Esophagus muscularis mucosa (tissue), 4 donors: ENCODE results near the gene NCR2. TPM values are rescaled to one million over a fixed set of nuclear protein-coding genes. Genes with fewer than 3 reads are reported as not detected.
A peak's percentile ranks its signal among the peaks of the same experiment; 100 is the strongest.

Experiments used
- DNase-seq: peaks from one replicate; pipeline ENCODE4 v3.0.0-alpha.2; 2017; ENCODE audit errors: extremely low spot score
- H3K27ac ChIP-seq, 4 donors: fragments of 200-600 bp; sonication (generic); replicated peaks in 1 of 4; 1 replicate in 3 of 4; 2 replicates in 1 of 4; pipeline ENCODE4 v1.5.1; 2016 to 2019; ENCODE audit warnings: mild to moderate bottlenecking in 1 of 4
- H3K27me3 ChIP-seq, 4 donors: fragments of 200-600 bp; sonication (generic); one replicate each; pipeline versions ENCODE4 v1.5.1 to v1.6.0; 2016 to 2019
- H3K36me3 ChIP-seq, 4 donors: fragments of 200-600 bp; sonication (generic); one replicate each; pipeline ENCODE4 v1.5.1; 2016 to 2019
- H3K4me1 ChIP-seq, 4 donors: fragments of 200-600 bp; sonication (generic); one replicate each; pipeline ENCODE4 v1.5.1; 2016 to 2019
- H3K4me3 ChIP-seq, 4 donors: fragments of 200-600 bp; sonication (generic); 1 replicate in 2 of 4; 2 replicates in 2 of 4; pipeline ENCODE4 v1.5.1; 2016 to 2019; ENCODE audit warnings: mild to moderate bottlenecking in 4 of 4, moderate library complexity in 1 of 4
- H3K9me3 ChIP-seq, 4 donors: fragments of 200-600 bp; sonication (generic); 1 replicate in 3 of 4; 2 replicates in 1 of 4; pipeline ENCODE4 v1.5.1; 2016 to 2019
- CTCF ChIP-seq, 3 experiments: fragments of 200-600 bp in 2 of 3; fragments of 450-650 bp in 1 of 3; sonication (generic) in 2 of 3; IDR thresholded peaks; one replicate each; pipeline ENCODE4 v1.5.1; 2017 to 2019; ENCODE audit warnings: antibody characterized with exemption in 3 of 3, mild to moderate bottlenecking in 2 of 3, moderate library complexity in 1 of 3
- EP300 ChIP-seq: sonication (generic); formaldehyde crosslinking; IDR thresholded peaks from one replicate; pipeline ENCODE4 v1.6.1; 2017; ENCODE audit warnings: antibody characterized with exemption
- POLR2A ChIP-seq: fragments of 450-650 bp; IDR thresholded peaks from one replicate; pipeline ENCODE4 v1.6.1; 2017; ENCODE audit warnings: antibody characterized with exemption, moderate library complexity, mild to moderate bottlenecking, low read depth
- POLR2AphosphoS5 ChIP-seq, 2 donors: sonication (generic); formaldehyde crosslinking; IDR thresholded peaks; one replicate each; pipeline ENCODE4 v1.6.1; 2017; ENCODE audit warnings: antibody characterized with exemption in 2 of 2
- WGBS: methylation state at CpG from one replicate; pipeline ENCODE4 v1.1.5; 2018; 5-methylcytosine and 5-hydroxymethylcytosine counted together
- intact Hi-C: fragments of 100-400 bp; cut with DNase I; formaldehyde crosslinking; loops from one replicate; pipeline ENCODE4 v1.15.1; 2023
- total RNA-seq, 4 donors: library from RNA; depleted of rRNA; stranded (reverse); fragments of >200 nt; gene quantifications; one replicate each; pipeline versions ENCODE4 v1.1.0 to v1.2.1, GENCODE V29; 2016

Gene NCR2
- total RNA-seq, 4 donors from 2014 or later: not detected

DNA sequence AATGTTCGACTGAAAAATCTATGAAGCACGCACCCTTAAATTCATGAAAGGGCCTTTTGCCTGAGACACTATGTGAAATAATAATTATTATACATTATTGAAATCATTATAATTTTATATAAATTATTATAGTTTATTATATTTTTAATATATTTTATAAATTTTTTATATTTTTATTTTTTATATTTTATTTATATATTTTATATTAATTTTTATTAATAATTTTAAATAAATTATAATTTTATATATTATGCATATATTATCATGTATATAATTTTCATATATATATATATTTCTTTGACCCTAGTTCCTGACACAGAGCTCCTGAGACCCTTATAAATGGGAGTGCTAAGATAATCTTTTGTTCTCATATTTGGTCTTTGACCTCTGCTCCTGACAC lies 13.5 kb downstream of the NCR2 start:
- Histone ChIP-seq H3K4me3 (no peak overlapping the region), H3K9me3 (peaks cover 0 to 11% (median 2%) of the 10 kb centered on the region in 4 donors), H3K27ac (no peak overlapping the region), H3K4me1 (no peaks in the 10 kb centered on the region), H3K27me3 (peaks cover 0 to 85% (median 0%) of the 10 kb centered on the region in 4 donors), H3K36me3 (no peaks in the 10 kb centered on the region)
- no peak for DNase-seq
- intact Hi-C loops: no loop called here
- WGBS: 96% methylated on average over 2 of the region's 2 CpGs
- TF ChIP-seq POLR2AphosphoS5 (IDR thresholded peaks at IDR 0.05) (no peak), EP300 (no peak), CTCF (IDR thresholded peaks at IDR 0.05) (no peak)

- Histone ChIP-seq H3K27me3 (peaks cover 0 to 57% (median 0%) of the 10 kb centered on the region in 4 donors), H3K4me3 (no peak overlapping the region), H3K27ac (no peak overlapping the region), H3K4me1 (no peaks in the 10 kb centered on the region), H3K9me3 (peaks cover 0 to 11% (median 2%) of the 10 kb centered on the region in 4 donors), H3K36me3 (no peaks in the 10 kb centered on the region)
- DNase-seq: peak; percentile 80
- no peak for TF ChIP-seq POLR2A
- no peak for TF ChIP-seq POLR2AphosphoS5 (IDR thresholded peaks at IDR 0.05)
- no peak for TF ChIP-seq CTCF (IDR thresholded peaks at IDR 0.05)
- TF ChIP-seq EP300: no peak
- intact Hi-C loops: no loop called here
- 35% methylated on average over 3 of the region's 3 CpGs for WGBS
Measured at GRCh38 chr6:41352396-41352795, 17.0 kb downstream of the NCR2 start.

- Histone ChIP-seq H3K36me3 (no peaks in the 10 kb centered on the region), H3K9me3 (peaks cover 0 to 10% (median 2%) of the 10 kb centered on the region in 4 donors)
- intact Hi-C loops: no loop called here
Measured at GRCh38 chr6:41352907-41353306, 17.5 kb downstream of the NCR2 start.

GRCh38 chr6:41353333-41353732 lies 17.9 kb downstream of the NCR2 start:
- Histone ChIP-seq H3K27ac (no peak overlapping the region), H3K4me3 (no peak overlapping the region), H3K4me1 (no peaks in the 10 kb centered on the region), H3K27me3 (peaks cover 0 to 51% (median 0%) of the 10 kb centered on the region in 4 donors), H3K9me3 (peaks cover 0 to 6% (median 0%) of the 10 kb centered on the region in 4 donors), H3K36me3 (no peaks in the 10 kb centered on the region)
- intact Hi-C loops: no loop called here
- WGBS: 77% methylated on average over 3 of the region's 3 CpGs
- TF ChIP-seq CTCF (IDR thresholded peaks at IDR 0.05): no peak
- TF ChIP-seq POLR2AphosphoS5 (IDR thresholded peaks at IDR 0.05): no peak
- TF ChIP-seq EP300: no peak
- TF ChIP-seq POLR2A: no peak
- peak; percentile 26 for DNase-seq

More at GRCh38 chr6:41352907-41353306, 17.5 kb downstream of the NCR2 start:
- DNase-seq: peak; percentile 79
- Histone ChIP-seq H3K27ac (no peak overlapping the region), H3K27me3 (peaks cover 0 to 54% (median 0%) of the 10 kb centered on the region in 4 donors), H3K4me1 (no peaks in the 10 kb centered on the region), H3K4me3 (no peak overlapping the region)
- WGBS: 88% methylated on average over 3 of the region's 3 CpGs
- no peak for TF ChIP-seq POLR2AphosphoS5 (IDR thresholded peaks at IDR 0.05)
- no peak for TF ChIP-seq EP300
- no peak for TF ChIP-seq CTCF (IDR thresholded peaks at IDR 0.05)
- TF ChIP-seq POLR2A: no peak

- peak; percentile 72 for DNase-seq
- Histone ChIP-seq H3K27ac (no peak overlapping the region), H3K36me3 (no peaks in the 10 kb centered on the region), H3K27me3 (peaks cover 0 to 40% (median 0%) of the 10 kb centered on the region in 4 donors), H3K4me1 (no peaks in the 10 kb centered on the region), H3K9me3 (peaks cover 0 to 19% (median 6%) of the 10 kb centered on the region in 4 donors), H3K4me3 (no peak overlapping the region)
- WGBS: 68% methylated on average over 4 of the region's 4 CpGs
- TF ChIP-seq POLR2AphosphoS5 (IDR thresholded peaks at IDR 0.05): no peak
- no peak for TF ChIP-seq POLR2A
- TF ChIP-seq EP300: no peak
- no peak for TF ChIP-seq CTCF (IDR thresholded peaks at IDR 0.05)
- intact Hi-C loops: no loop called here
Measured at GRCh38 chr6:41355952-41356351, 20.5 kb downstream of the NCR2 start.
